ENCODE measurements around the gene GPR107. TPM values are rescaled to one million over a fixed set of nuclear protein-coding genes. Genes with fewer than 3 reads are reported as not detected.

The GPR107 gene
- total and polyA plus RNA-seq, 8 donors, result 5.1 to 19.8 (median 15.1) TPM

DNA sequence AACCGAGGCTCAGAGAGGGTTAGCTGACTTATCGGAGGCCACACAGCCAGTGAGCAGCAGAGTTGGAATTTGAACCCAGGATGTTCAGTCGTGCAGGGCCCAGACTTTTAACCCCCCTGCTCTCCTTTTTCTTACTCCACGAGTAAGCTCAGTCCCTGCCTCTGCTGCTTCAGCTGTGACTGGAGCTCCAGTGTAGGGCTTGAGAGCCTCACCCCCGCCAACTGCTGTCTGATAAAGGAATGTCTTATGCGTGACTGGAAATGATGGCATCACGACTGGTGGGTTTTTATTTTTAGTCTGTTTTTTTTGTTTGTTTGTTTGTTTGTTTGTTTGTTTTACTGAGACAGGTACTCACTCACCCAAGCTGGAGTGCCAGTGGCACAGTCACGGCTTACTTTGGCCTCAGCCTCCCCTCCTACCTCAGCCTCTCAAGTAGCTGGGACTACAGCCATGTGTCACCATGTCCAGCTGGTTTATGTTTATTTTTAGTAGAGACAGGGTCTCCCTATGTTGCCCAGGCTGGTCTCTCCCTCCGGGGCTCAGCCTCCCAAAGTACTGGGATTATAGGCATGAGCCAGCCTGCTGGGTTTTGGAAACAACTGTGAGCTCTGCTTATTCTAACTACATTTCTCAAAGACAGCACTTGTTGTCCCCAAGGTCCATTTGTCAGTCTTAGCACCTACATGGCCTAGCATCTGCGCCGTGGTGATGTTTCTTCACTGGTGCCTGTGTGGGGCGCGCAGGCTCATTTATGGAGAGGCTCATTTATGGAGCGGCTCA, 66.0 kb downstream of the GPR107 start:
- intact Hi-C loops (cut with DNase I), result no loop called here
- ATAC-seq (no peak), DNase-seq (no peak), FAIRE-seq (no peak)
- Histone ChIP-seq H3K4me3 (no peak overlapping the region), H3K9me3 (no peaks in the 10 kb centered on the region), H3K27me3 (no peaks in the 10 kb centered on the region), H3K36me3 (no peaks in the 10 kb centered on the region), H3K4me1 (no peaks in the 10 kb centered on the region), H3K27ac (no peak overlapping the region)
- WGBS, 2 donors, result 83 to 88% methylated on average over 14 of the region's 14 CpGs
- TF ChIP-seq, protein P1, sequence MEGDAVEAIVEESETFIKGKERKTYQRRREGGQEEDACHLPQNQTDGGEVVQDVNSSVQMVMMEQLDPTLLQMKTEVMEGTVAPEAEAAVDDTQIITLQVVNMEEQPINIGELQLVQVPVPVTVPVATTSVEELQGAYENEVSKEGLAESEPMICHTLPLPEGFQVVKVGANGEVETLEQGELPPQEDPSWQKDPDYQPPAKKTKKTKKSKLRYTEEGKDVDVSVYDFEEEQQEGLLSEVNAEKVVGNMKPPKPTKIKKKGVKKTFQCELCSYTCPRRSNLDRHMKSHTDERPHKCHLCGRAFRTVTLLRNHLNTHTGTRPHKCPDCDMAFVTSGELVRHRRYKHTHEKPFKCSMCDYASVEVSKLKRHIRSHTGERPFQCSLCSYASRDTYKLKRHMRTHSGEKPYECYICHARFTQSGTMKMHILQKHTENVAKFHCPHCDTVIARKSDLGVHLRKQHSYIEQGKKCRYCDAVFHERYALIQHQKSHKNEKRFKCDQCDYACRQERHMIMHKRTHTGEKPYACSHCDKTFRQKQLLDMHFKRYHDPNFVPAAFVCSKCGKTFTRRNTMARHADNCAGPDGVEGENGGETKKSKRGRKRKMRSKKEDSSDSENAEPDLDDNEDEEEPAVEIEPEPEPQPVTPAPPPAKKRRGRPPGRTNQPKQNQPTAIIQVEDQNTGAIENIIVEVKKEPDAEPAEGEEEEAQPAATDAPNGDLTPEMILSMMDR (IDR thresholded peaks at IDR 0.05), result no peak

DNA sequence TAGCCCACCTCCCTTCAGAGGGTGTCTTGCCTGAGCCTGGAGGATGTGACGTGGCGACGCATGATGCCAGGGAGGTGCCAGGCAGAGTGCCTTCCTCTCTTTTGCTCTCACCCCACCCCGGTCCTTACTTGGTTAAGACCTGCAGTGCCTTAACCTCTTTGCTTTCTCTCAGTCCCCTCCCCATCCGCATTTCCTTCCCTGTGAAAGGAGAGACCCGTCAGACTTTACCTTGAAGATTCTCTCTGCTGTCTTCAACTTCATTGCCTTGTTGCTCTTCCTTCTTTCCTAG, 66.5 kb downstream of the GPR107 start:
- intact Hi-C loops (cut with DNase I), result no loop called here
- Histone ChIP-seq H3K4me1 (no peaks in the 10 kb centered on the region), H3K27ac (no peak overlapping the region), H3K36me3 (no peaks in the 10 kb centered on the region), H3K9me3 (no peaks in the 10 kb centered on the region), H3K4me3 (no peak overlapping the region), H3K27me3 (no peaks in the 10 kb centered on the region)
- 76% methylated on average over 6 of the region's 6 CpGs for whole genome bisulfite sequencing, 2 donors
- DNase-seq (no peak), FAIRE-seq (no peak), ATAC-seq (no peak)
- TF ChIP-seq, protein P1 (IDR thresholded peaks at IDR 0.05), result no peak

DNA sequence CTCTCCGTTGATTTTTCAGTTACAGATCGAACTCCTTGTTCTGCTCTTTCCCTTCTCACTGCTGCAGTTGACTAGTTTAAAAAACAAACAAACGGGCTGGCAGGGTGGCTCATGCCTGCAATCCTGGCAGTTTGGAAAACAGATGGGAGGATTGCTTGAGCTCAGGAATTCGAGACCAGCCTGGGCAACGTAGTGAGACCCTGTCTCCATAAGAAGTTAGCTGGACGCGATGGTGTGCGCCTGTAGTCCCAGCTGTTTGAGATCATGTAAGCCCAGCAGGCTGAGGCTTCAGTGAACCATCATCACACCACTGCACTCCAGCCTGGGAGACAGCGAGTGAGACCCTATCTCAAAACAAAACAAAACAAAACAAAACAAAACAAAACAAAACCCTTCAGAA, 67.1 kb downstream of the GPR107 start:
- Histone ChIP-seq H3K4me3 (no peak overlapping the region), H3K36me3 (no peaks in the 10 kb centered on the region), H3K4me1 (no peaks in the 10 kb centered on the region), H3K27me3 (no peaks in the 10 kb centered on the region), H3K9me3 (no peaks in the 10 kb centered on the region), H3K27ac (no peak overlapping the region)
- WGBS, 2 donors, result 72 to 79% methylated on average over 9 of the region's 9 CpGs
- no peak for FAIRE-seq
- DNase-seq, result no peak
- intact Hi-C loops (cut with DNase I), result no loop called here
- TF ChIP-seq, protein P1 (IDR thresholded peaks at IDR 0.05), result no peak
- ATAC-seq, result no peak

DNA sequence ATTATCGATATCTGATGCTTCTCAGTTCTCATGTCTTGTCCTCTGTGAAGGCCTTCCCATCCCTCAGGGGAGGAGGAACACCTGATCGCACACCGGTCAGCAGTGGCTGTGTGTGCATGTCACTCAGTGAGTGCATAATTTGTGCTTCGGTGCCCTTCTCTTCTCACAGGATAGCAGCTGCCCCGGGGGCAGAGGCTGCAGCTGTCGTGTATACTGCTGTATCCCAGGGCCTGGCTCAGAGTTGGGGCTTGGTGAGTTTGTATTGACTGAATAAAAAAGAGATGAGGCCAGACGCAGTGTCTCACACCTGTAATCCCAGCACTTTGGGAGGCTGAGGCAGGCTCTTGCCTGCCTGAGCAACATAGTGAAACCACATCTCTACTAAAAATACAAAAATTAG, 68.8 kb downstream of the GPR107 start:
- WGBS, 2 donors, result 87% methylated on average over 7 of the region's 7 CpGs
- Histone ChIP-seq H3K9me3 (no peaks in the 10 kb centered on the region), H3K4me3 (no peak overlapping the region), H3K27me3 (no peaks in the 10 kb centered on the region), H3K27ac (no peak overlapping the region), H3K36me3 (peaks cover 0 to 6% (median 0%) of the 10 kb centered on the region in 3 donors), H3K4me1 (no peaks in the 10 kb centered on the region)
- DNase-seq (no peak), ATAC-seq (no peak), FAIRE-seq (no peak)
- TF ChIP-seq, protein P1 (IDR thresholded peaks at IDR 0.05), result no peak
- intact Hi-C loops (cut with DNase I), result no loop called here

DNA sequence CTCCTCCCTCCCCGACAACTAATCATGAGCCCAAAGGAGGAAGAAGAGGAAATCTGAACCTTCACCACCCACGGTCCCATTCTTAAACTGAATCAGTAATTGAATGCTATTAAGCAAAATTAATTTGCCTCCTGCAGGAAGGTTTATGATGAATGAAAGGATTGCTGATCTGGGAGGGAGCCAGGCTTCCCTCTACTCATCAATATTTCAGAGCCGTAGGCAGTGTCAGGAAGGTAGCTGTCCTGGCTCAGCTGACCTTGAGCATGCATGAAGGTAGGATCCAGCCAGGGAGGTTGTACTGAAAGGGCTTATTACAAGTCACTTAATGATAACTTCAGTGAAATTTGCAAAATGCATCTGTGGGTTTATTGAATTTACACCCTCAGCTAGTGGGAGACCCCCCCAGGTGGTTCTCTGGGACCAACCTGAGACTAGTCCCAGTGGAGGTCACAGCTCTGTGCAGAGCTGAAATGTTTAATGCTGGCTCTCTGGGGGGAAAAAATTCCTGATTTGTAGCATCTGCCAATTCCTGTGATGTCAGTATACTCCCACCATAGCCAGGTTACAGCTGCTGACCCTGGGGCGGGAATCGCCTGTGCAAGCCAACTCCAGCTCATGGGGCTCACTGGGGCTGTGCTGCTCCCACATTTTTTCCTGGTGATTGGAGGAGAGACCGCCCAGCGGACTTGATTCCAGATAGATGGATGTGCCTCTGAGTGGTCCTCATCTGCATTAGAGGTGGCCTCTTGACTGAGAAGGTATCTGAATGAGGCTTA, 70.6 kb downstream of the GPR107 start:
- TF ChIP-seq, protein P1 (IDR thresholded peaks at IDR 0.05), result no peak
- no peak for DNase-seq
- Histone ChIP-seq H3K27me3 (no peaks in the 10 kb centered on the region), H3K9me3 (no peaks in the 10 kb centered on the region), H3K36me3 (peaks cover 0 to 24% (median 6%) of the 10 kb centered on the region in 3 donors), H3K27ac (no peak overlapping the region), H3K4me1 (no peaks in the 10 kb centered on the region), H3K4me3 (no peak overlapping the region)
- no peak for ATAC-seq
- no peak for FAIRE-seq
- WGBS, 2 donors, result 74 to 79% methylated on average over 7 of the region's 7 CpGs
- intact Hi-C loops (cut with DNase I), result no loop called here

Measured in pancreas (tissue), 10 donors.